ENCODE data around the gene CYSLTR2.

Gene CYSLTR2

GRCh38 chr13:48642061-48642460, 11.7 kb upstream of the CYSLTR2 start:
- TF ChIP-seq CREB1 (IDR thresholded peaks at IDR 0.05; ENCODE audit: low read depth) (no peak), CEBPB (IDR thresholded peaks at IDR 0.05) (no peak), REST (IDR thresholded peaks at IDR 0.05; ENCODE audit: low read depth) (no peak), FOXM1 (IDR thresholded peaks at IDR 0.05; ENCODE audit: borderline replicate concordance, low read depth) (no peak), RAD21 (IDR thresholded peaks at IDR 0.05; ENCODE audit: low read depth) (no peak), TEAD4 (IDR thresholded peaks at IDR 0.05) (no peak), EGR1 (IDR thresholded peaks at IDR 0.05) (no peak), MAX (IDR thresholded peaks at IDR 0.05) (no peak), TAF1 (IDR thresholded peaks at IDR 0.05; ENCODE audit: low read depth) (no peak)

GRCh38 chr13:48643159-48643558, 10.6 kb upstream of the CYSLTR2 start:
- TF ChIP-seq NFIC (IDR thresholded peaks at IDR 0.05), result no peak
- no peak for TF ChIP-seq EGR1 (IDR thresholded peaks at IDR 0.05)
- TF ChIP-seq FOXM1 (IDR thresholded peaks at IDR 0.05; ENCODE audit: borderline replicate concordance, low read depth), result no peak
- no peak for TF ChIP-seq ZBTB7A (IDR thresholded peaks at IDR 0.05; ENCODE audit: low read depth)
- no peak for TF ChIP-seq USF1 (IDR thresholded peaks at IDR 0.05)
- TF ChIP-seq CREB1 (IDR thresholded peaks at IDR 0.05; ENCODE audit: low read depth), result no peak
- no peak for TF ChIP-seq REST (IDR thresholded peaks at IDR 0.05; ENCODE audit: low read depth)
- TF ChIP-seq CEBPB (IDR thresholded peaks at IDR 0.05), result no peak
- no peak for TF ChIP-seq TEAD4 (IDR thresholded peaks at IDR 0.05)
- TF ChIP-seq TCF12 (IDR thresholded peaks at IDR 0.05; ENCODE audit: low read depth), result no peak
- no peak for TF ChIP-seq EP300 (IDR thresholded peaks at IDR 0.05; ENCODE audit: borderline replicate concordance)
- no peak for TF ChIP-seq RAD21 (IDR thresholded peaks at IDR 0.05; ENCODE audit: low read depth)
- TF ChIP-seq MAX (IDR thresholded peaks at IDR 0.05), result no peak
- no peak for TF ChIP-seq YY1 (IDR thresholded peaks at IDR 0.05; ENCODE audit: low read depth)
- TF ChIP-seq TAF1 (IDR thresholded peaks at IDR 0.05; ENCODE audit: low read depth), result no peak

- TF ChIP-seq EP300 (IDR thresholded peaks at IDR 0.05; ENCODE audit: borderline replicate concordance), result no peak
- no peak for TF ChIP-seq RAD21 (IDR thresholded peaks at IDR 0.05; ENCODE audit: low read depth)
- TF ChIP-seq USF1 (IDR thresholded peaks at IDR 0.05), result no peak
- no peak for TF ChIP-seq TCF12 (IDR thresholded peaks at IDR 0.05; ENCODE audit: low read depth)
- no peak for TF ChIP-seq EGR1 (IDR thresholded peaks at IDR 0.05)
- no peak for TF ChIP-seq REST (IDR thresholded peaks at IDR 0.05; ENCODE audit: low read depth)
- no peak for TF ChIP-seq YY1 (IDR thresholded peaks at IDR 0.05; ENCODE audit: low read depth)
- no peak for TF ChIP-seq CEBPB (IDR thresholded peaks at IDR 0.05)
- no peak for TF ChIP-seq FOXM1 (IDR thresholded peaks at IDR 0.05; ENCODE audit: borderline replicate concordance, low read depth)
- no peak for TF ChIP-seq TEAD4 (IDR thresholded peaks at IDR 0.05)
These were observed 9.6 kb upstream of the CYSLTR2 start for GRCh38 chr13:48644141-48644540.

- TF ChIP-seq YY1 (IDR thresholded peaks at IDR 0.05; ENCODE audit: low read depth) (no peak), TAF1 (IDR thresholded peaks at IDR 0.05; ENCODE audit: low read depth) (no peak), TEAD4 (IDR thresholded peaks at IDR 0.05) (no peak)
These were observed 8.8 kb upstream of the CYSLTR2 start for GRCh38 chr13:48644951-48645350.

GRCh38 chr13:48645845-48646244, 7.9 kb upstream of the CYSLTR2 start:
- no peak for TF ChIP-seq REST (IDR thresholded peaks at IDR 0.05; ENCODE audit: low read depth)
